GM10266 (cell line): Measurements from ENCODE around the gene B4GALT7.

Experiments used
- DNase-seq: peaks from one replicate; pipeline ENCODE4 v3.0.0; 2012; ENCODE audit errors: extremely low spot score
- TF ChIP-seq, protein P1 (sequence below): IDR thresholded peaks from 2 replicates; pipeline ENCODE4 v1.5.1; 2012; ENCODE audit warnings: mild to moderate bottlenecking, low read depth; ENCODE audit not compliant: control insufficient read depth, insufficient read depth; ENCODE audit errors: missing control alignments

Gene B4GALT7

DNA sequence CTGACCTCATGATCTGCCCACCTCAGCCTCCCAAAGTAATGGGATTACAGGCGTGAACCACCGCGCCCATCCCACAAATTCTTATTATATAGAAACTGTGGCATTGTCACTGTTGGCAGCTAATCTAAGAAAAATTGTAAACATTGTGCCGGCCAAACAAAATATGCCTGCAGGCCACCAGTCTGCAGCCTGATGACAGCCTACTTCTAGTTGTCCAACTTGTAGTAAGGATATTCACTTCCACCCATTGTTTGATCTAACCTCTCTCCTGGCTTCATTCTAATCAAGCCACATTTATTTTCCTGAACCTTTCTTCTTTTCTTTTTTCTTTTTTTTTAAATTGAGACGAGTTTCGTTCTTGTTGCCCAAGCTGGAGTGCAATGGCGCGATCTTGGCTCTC, 21.6 kb upstream of the B4GALT7 start:
- no peak for DNase-seq
- TF ChIP-seq, protein P1, sequence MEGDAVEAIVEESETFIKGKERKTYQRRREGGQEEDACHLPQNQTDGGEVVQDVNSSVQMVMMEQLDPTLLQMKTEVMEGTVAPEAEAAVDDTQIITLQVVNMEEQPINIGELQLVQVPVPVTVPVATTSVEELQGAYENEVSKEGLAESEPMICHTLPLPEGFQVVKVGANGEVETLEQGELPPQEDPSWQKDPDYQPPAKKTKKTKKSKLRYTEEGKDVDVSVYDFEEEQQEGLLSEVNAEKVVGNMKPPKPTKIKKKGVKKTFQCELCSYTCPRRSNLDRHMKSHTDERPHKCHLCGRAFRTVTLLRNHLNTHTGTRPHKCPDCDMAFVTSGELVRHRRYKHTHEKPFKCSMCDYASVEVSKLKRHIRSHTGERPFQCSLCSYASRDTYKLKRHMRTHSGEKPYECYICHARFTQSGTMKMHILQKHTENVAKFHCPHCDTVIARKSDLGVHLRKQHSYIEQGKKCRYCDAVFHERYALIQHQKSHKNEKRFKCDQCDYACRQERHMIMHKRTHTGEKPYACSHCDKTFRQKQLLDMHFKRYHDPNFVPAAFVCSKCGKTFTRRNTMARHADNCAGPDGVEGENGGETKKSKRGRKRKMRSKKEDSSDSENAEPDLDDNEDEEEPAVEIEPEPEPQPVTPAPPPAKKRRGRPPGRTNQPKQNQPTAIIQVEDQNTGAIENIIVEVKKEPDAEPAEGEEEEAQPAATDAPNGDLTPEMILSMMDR, result no peak

DNA sequence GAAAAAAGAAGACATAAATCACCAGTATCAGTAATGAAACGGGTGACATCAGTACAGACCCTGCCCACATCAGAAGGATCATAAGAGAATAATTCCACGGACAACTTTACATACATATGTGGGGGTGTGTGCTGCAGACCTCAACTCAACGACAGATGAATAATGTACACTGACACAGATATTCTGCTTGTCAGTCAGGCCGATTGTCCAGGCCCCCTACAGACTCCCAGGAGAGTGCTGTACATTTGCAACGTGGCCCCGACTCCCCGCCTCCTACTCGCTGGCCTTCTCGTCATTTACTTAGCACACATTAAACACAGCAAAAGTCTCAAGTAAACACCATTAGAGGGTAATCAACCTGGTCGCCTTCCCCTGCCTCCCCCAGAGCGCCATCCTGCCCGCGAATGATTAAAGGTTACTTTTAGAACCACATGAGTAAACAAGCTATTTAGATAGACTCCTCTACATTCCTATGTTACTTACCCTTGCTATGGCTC, 11.5 kb upstream of the B4GALT7 start:
- DNase-seq, result no peak
- TF ChIP-seq, protein P1, result no peak

DNA sequence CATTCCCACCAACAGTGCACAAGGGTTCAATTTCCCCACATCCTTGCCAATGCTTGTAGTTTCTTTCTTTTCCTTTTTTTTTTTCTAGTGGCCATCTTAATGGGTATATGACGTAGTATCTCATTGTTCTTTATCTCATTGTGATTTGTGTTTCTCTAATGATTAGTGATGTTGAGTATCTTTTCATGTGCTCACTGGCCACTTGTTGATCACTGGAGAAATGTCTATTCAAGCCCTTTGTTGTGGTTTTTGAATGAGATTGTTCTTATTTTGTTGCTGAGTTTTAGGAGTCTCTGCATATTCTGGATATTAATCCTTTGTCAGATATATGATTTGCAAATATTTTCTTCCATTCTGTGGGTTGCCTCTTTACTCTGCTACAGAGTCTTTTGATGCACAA, 9.5 kb upstream of the B4GALT7 start:
- no peak for DNase-seq
- TF ChIP-seq, protein P1, result no peak

DNA sequence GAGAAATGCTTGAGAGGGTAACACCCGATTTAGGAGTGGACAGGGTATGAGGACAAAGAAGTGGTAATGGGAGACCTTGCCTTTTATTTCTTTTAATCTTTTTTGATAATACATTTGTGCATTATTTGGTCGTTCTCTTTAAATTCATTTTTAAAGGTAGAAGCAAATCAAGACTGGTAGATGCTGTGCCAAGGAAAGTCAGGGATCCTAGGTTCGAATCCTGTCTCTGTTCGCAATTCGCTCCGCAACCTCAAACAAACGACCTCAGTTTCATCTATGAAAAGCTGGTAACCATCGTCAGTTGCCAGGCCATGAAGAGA, 8.3 kb upstream of the B4GALT7 start:
- TF ChIP-seq, protein P1, result no peak
- no peak for DNase-seq

DNA sequence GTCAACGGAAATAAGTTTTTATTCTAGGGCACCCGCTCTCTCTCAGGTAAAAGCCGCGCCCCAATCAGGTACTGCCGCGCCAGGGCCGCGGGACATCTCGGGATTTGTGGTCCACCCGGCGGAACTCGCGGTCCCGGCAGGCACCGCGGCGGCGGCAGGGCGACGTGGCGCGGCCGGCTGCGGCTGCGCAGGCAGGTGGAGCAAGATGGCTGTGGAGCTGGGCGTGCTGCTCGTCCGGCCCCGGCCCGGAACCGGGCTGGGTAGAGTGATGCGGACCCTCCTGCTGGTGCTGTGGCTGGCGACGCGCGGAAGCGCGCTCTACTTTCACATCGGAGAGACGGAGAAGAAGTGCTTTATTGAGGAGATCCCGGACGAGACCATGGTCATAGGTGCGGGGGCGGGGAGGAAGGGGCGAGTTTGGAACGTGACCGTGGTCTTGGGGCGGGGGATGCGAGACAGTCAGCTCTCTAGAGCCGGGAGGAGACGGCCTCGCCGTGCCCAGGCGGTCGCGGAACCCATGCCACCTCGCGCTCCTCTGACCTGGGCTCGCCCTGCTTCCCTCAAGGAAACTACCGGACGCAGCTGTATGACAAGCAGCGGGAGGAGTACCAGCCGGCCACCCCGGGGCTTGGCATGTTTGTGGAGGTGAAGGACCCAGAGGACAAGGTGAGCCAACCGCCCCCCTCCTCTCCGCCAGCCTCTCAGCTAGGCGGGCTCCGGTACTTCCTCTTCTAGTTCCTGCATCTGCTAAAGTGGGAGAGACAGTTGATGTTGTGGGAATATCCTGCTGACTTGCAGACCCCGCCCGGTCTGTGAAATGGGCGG, 7.7 kb upstream of the B4GALT7 start, which contains the start of gene TMED9:
Gene TMED9, plus strand, starts transcription at position 194 of the 825 bp plus-strand sequence. Its CDS starts 12 bp downstream, at position 206.
- TF ChIP-seq, protein P1, result no peak
- peak; percentile 91 for DNase-seq

DNA sequence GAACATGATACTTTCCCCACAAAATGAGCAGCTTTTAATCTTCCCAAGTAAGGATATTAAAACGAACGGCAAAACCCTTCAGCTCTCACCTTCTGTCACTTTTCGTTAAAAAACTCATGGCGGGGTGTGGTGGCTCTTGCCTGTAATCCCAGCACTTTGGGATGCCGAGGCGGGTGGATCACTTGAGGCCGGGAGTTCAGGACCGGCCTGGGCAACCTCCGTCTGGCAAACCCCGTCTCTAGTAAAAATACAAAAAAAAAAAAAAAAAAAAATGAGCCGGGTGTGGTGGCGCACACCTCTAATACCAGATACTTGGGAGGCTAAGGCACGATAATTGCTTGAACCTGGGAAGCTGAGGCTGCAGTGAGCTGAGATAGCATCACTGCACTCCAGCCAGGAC, 7.0 kb upstream of the B4GALT7 start:
- TF ChIP-seq, protein P1, result no peak
- DNase-seq, result no peak

DNA sequence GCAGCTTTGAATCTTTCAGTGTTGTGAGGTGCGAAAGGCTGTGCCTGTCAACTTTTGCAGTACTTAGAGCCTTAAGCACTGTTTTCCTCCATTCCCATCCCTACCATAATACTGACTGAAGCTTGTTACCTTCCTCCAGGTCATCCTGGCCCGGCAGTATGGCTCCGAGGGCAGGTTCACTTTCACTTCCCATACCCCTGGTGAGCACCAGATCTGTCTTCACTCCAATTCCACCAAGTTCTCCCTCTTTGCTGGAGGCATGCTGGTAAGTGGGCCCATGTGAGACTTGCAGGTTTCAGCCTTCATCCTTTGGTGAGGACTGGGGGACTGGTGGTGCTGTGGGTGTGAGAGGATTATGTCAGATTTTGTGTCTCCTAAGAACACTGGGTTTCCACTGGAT, 6.4 kb upstream of the B4GALT7 start:
- TF ChIP-seq, protein P1, result no peak
- peak; percentile 4 for DNase-seq
